SH-SY5Y (cell line): Measurements from ENCODE around the gene NUPR1.

Experiments used
- GATA2 ChIP-seq: IDR thresholded peaks from 2 replicates; pipeline ENCODE4 v1.6.1; 2011; ENCODE audit warnings: mild to moderate bottlenecking, low read depth, low read length
- GATA3 ChIP-seq: IDR thresholded peaks from 2 replicates; pipeline ENCODE4 v1.6.1; 2011; ENCODE audit warnings: low read depth, mild to moderate bottlenecking, low read length, moderate library complexity

DNA sequence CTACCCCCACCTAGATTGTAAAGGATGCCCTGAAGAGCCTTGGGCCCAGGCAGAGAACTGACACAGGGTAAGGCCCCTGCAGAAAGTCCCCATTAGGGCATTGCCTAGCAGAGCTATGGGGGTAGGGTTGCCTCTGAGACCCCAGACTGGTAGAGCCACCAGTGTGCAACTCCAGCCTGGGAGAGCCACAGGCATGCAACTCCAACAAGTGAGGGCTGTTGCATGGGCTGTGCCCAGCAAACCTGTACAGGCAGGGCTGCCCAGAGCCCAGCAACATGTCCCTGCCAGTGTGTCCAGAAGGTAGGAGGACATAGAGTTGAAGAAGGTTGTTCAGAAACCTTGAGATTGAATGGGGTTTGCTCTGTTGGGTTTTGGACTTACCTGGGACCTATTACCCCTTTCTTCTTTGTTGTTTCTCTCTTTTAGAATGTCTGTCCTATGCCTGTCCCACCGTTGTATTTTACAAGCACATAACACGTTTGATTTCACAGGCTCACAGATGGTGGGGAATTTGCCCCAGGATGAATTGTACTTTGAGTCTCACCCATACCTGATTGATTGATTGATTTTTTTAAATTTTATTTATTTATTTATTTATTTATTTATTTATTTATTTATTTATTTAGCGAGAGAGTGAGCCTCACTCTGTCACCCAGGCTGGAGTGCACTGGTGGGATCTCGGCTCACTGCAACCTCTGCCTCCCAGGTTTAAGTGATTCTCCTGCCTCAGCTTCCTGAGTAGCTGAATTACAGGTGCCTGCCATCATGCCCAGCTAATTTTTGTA lies 31.4 kb upstream of the NUPR1 start:
- TF ChIP-seq GATA2 (no peak), GATA3 (no peak)
